Muscle of leg (tissue), 11 donors: ENCODE results near the gene SYF2. TPM values are rescaled to one million over a fixed set of nuclear protein-coding genes. Genes with fewer than 3 reads are reported as not detected.
"Not testable (repeated sequence)": the region's sequence is repeated elsewhere in the genome, so short reads cannot be mapped to it uniquely, and the experiment has no call there.

Experiments
- DNase-seq: peaks from one replicate; pipeline ENCODE4 v3.0.0; 2013
- H3K27ac ChIP-seq: one replicate; pipeline ENCODE4 v1.5.1; 2013; ENCODE audit warnings: mild to moderate bottlenecking, low read length, control low read depth
- H3K27me3 ChIP-seq: one replicate; pipeline ENCODE4 v1.6.1; 2013; ENCODE audit warnings: low read length; ENCODE audit not compliant: control insufficient read depth, insufficient read depth
- H3K36me3 ChIP-seq: one replicate; pipeline ENCODE4 v1.6.1; 2013; ENCODE audit warnings: low read length; ENCODE audit not compliant: control insufficient read depth, insufficient read depth
- H3K4me1 ChIP-seq: one replicate; pipeline ENCODE4 v1.6.1; 2013; ENCODE audit warnings: low read length; ENCODE audit not compliant: control insufficient read depth, insufficient read depth
- H3K4me3 ChIP-seq: one replicate; pipeline ENCODE4 v1.5.1; 2013; ENCODE audit warnings: low read length, control low read depth
- H3K9me3 ChIP-seq: replicated peaks from 2 replicates; pipeline ENCODE4 v1.6.1; 2013; ENCODE audit warnings: low read depth, low read length; ENCODE audit not compliant: control insufficient read depth
- WGBS: methylation state at CpG from one replicate; pipeline ENCODE4 v1.1.5; 2013; ENCODE audit warnings: missing lambda C conversion rate; ENCODE audit not compliant: insufficient coverage; 5-methylcytosine and 5-hydroxymethylcytosine counted together
- polyA plus RNA-seq, 8 donors: library from polyadenylated mRNA; unstranded; fragments of 120-200 nt; gene quantifications; one replicate each; pipeline versions ENCODE4 v1.2.1 to v1.2.3, GENCODE V29; 2013; ENCODE audit warnings: inconsistent platforms in 1 of 8, low replicate concordance in 1 of 8; ENCODE audit not compliant: insufficient read length in 8 of 8, insufficient read depth in 1 of 8
- total RNA-seq: library from RNA; stranded (reverse); fragments of 120-200 nt; gene quantifications from one replicate; pipeline ENCODE4 v1.2.4, GENCODE V29; 2013

The SYF2 gene
- total and polyA plus RNA-seq, 9 donors: 52.6 to 65.6 (median 58.3) TPM

- Histone ChIP-seq H3K27ac (peak overlapping the region; percentile 74), H3K4me3 (peak overlapping the region; percentile 48)
- H3K36me3 ChIP-seq, H3K4me1 ChIP-seq, H3K9me3 ChIP-seq, H3K27me3 ChIP-seq: not testable (repeated sequence)
- DNase-seq: peak; percentile 86
- no CpG with 5 or more reads among the region's 56 CpGs for WGBS
These were observed 35.2 kb upstream of the SYF2 start for GRCh38 chr1:25267288-25268142.

- H3K27ac ChIP-seq, H3K36me3 ChIP-seq, H3K27me3 ChIP-seq, DNase-seq, H3K9me3 ChIP-seq, H3K4me1 ChIP-seq: not testable (repeated sequence)
- no CpG with 5 or more reads among the region's 45 CpGs for WGBS
- H3K4me3 ChIP-seq: peak overlapping the region; percentile 34
These were observed 34.4 kb upstream of the SYF2 start for GRCh38 chr1:25266554-25267287.

DNA sequence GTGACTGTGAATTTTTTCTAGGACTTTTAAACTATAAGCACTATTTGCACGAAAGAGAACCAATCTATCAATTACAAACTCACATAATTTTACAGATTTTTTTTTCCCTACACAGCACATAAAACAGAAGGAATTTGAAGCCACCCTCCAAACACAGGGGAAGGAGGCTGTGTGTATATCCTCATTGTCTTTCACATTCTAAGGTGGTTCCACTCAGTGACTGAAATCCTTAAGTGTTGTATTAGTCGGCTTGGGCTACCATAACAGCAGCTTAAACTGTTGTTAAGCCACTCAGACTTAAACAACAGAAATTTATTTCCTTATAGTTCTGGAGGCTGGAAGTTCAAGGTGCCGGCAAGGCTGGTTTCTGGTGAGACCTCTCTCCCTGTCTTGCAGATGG lies 28.0 kb upstream of the SYF2 start:
- DNase-seq, H3K27ac ChIP-seq, H3K36me3 ChIP-seq, H3K4me1 ChIP-seq, H3K4me3 ChIP-seq, H3K9me3 ChIP-seq, H3K27me3 ChIP-seq: not testable (repeated sequence)
- WGBS: 40% methylated on average over 1 of the region's 3 CpGs

DNA sequence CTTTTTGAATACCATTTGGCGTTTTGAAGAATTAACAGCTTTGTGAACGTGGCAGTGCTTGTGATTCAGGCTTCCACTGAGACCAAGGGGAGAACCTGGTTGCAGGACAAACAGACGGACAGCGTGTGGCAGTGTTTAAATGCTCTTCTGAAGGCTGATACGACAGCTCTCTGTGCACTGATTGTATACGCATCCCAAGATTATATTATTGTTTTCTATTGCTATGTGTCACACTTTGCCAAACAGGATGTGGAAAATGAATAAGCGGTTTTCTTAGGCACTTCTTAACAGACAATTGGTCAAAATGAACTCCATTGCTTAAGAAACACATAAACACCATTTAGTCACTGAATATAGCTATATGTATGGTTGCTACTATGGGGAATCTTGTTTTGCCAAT lies 27.5 kb upstream of the SYF2 start:
- H3K27me3 ChIP-seq, H3K4me1 ChIP-seq, H3K36me3 ChIP-seq, DNase-seq, H3K27ac ChIP-seq, H3K4me3 ChIP-seq, H3K9me3 ChIP-seq: not testable (repeated sequence)
- WGBS: 80% methylated on average over 1 of the region's 7 CpGs

DNA sequence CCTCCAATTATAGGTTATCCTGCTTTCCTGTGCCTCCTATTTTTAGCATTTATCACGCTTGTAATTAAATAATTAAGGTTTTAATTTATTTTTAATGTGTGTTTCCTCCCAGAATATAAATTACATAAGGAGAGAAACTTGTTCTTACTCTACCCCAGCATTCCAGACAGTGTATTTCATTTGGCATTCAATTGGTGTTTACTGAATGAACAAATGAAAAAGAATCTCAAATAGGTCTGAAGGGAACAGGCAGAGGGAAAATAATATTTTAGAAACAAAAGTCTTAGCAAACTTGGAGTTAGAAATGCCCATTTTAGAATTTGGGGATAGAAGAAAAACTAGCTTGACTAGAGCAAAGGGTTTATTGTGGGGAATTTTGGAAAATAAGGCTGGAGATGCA lies 24.9 kb upstream of the SYF2 start:
- no peak for DNase-seq
- WGBS: no CpG with 5 or more reads among the region's 1 CpG
- H3K36me3 ChIP-seq: no peaks in the 10 kb centered on the region
- no peaks in the 10 kb centered on the region for H3K4me1 ChIP-seq
- no peaks in the 10 kb centered on the region for H3K27me3 ChIP-seq
- H3K27ac ChIP-seq: no peak overlapping the region
- no peaks in the 10 kb centered on the region for H3K9me3 ChIP-seq
- H3K4me3 ChIP-seq: no peak overlapping the region

DNA sequence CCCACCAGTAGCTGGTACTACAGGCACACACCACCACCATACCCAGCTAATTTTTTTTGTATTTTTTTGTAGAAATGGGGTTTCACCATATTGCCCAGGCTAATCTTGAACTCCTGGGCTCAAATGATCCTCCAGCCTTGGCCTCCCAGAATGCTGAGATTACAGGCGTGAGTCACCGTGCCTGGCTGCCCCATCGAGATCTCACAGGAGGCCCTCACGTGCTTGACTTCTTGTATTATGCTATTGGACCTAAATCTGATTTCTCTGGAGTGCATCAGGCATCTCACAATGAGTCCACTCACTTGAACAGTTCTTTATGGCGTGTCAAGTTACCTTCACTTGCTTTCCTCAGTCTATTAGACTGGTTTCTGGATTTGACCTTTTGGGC lies 24.3 kb upstream of the SYF2 start:
- Histone ChIP-seq H3K36me3 (no peaks in the 10 kb centered on the region), H3K4me1 (no peaks in the 10 kb centered on the region), H3K27ac (no peak overlapping the region), H3K9me3 (no peaks in the 10 kb centered on the region), H3K4me3 (no peak overlapping the region), H3K27me3 (no peaks in the 10 kb centered on the region)
- WGBS: 76% methylated on average over 5 of the region's 5 CpGs
- DNase-seq: no peak

- WGBS: 83% methylated on average over 12 of the region's 18 CpGs
- Histone ChIP-seq H3K27me3 (no peaks in the 10 kb centered on the region), H3K27ac (no peak overlapping the region), H3K4me1 (no peaks in the 10 kb centered on the region), H3K9me3 (no peaks in the 10 kb centered on the region), H3K36me3 (no peaks in the 10 kb centered on the region), H3K4me3 (no peak overlapping the region)
- DNase-seq: no peak
These were observed 23.6 kb upstream of the SYF2 start for GRCh38 chr1:25255706-25256577.

DNA sequence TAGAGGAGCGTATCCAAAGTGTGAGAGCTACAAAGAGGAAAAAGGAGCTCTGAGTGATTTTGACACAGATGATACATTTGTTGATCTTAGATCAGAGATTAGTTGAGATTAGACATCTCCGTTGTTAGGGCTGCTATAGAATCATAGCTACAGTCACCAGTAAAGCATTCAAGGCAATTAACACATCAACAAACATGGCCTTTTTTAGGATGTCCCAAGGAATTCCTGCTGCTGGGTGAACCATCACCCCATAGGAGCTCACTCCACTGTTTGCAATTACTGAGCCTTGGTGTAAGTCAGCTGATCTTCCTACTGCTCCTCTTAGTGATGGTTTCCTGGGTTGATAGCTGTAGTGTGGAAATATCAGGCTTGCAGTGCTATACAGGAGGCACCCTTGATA lies 21.6 kb upstream of the SYF2 start:
- no peak overlapping the region for H3K4me3 ChIP-seq
- DNase-seq: no peak
- WGBS: no CpG with 5 or more reads among the region's 2 CpGs
- no peaks in the 10 kb centered on the region for H3K4me1 ChIP-seq
- H3K27ac ChIP-seq: no peak overlapping the region
- no peaks in the 10 kb centered on the region for H3K27me3 ChIP-seq
- H3K36me3 ChIP-seq: no peaks in the 10 kb centered on the region
- no peaks in the 10 kb centered on the region for H3K9me3 ChIP-seq

- H3K9me3 ChIP-seq: no peaks in the 10 kb centered on the region
- WGBS: 23% methylated on average over 14 of the region's 30 CpGs
- peak overlapping the region; percentile 100 for H3K4me3 ChIP-seq
- DNase-seq: no peak
- no peaks in the 10 kb centered on the region for H3K27me3 ChIP-seq
- H3K36me3 ChIP-seq: peaks cover 17% of the 10 kb centered on the region
- peaks cover 5% of the 10 kb centered on the region for H3K4me1 ChIP-seq
- peak overlapping the region; percentile 100 for H3K27ac ChIP-seq
These were observed 15.8 kb upstream of the SYF2 start for GRCh38 chr1:25247829-25248754.
